ENCODE results near the gene C10orf120.

Gene C10orf120

GRCh38 chr10:122660696-122661095 is 39.0 kb downstream of the C10orf120 start:
- DNase-seq (ENCODE audit: low spot score) = no peak

- DNase-seq (ENCODE audit: low spot score) = no peak
Measured at GRCh38 chr10:122659651-122660050, 40.0 kb downstream of the C10orf120 start.

- no peak for DNase-seq (ENCODE audit: low spot score)
Measured at GRCh38 chr10:122659126-122659525, 40.5 kb downstream of the C10orf120 start.

- DNase-seq (ENCODE audit: low spot score) = no peak
Measured at GRCh38 chr10:122658356-122659049, 41.1 kb downstream of the C10orf120 start.

- no peak for DNase-seq (ENCODE audit: low spot score)
Measured at GRCh38 chr10:122657729-122658128, 41.9 kb downstream of the C10orf120 start.

- peak; percentile 22 for DNase-seq (ENCODE audit: low spot score)
Measured at GRCh38 chr10:122657255-122657654, 42.4 kb downstream of the C10orf120 start.

GRCh38 chr10:122656741-122657140 is 42.9 kb downstream of the C10orf120 start:
- no peak for DNase-seq (ENCODE audit: low spot score)

GRCh38 chr10:122656308-122656705 is 43.3 kb downstream of the C10orf120 start:
- DNase-seq (ENCODE audit: low spot score) = no peak

GRCh38 chr10:122655524-122656307 is 43.9 kb downstream of the C10orf120 start:
- no peak for DNase-seq (ENCODE audit: low spot score)

- no peak for DNase-seq (ENCODE audit: low spot score)
Measured at GRCh38 chr10:122650331-122650730, 49.3 kb downstream of the C10orf120 start.

- no peak for DNase-seq (ENCODE audit: low spot score)
Measured at GRCh38 chr10:122649903-122650302, 49.7 kb downstream of the C10orf120 start.

- peak; percentile 78 for DNase-seq (ENCODE audit: low spot score)
Measured at GRCh38 chr10:122648599-122649428, 50.8 kb downstream of the C10orf120 start.

Data from iPS-NIHi11 (cell line).